WTC11 (cell line): Measurements from ENCODE around the gene BCL11B. TPM values are rescaled to one million over a fixed set of nuclear protein-coding genes. Genes with fewer than 3 reads are reported as not detected.

ENCODE experiments used
- ATAC-seq: fragments of 200-7000 bp; cut with Tn5 transposase; 2 replicates; pipeline ENCODE4 v1.10.0; 2021; ENCODE audit warnings: mild to moderate bottlenecking, moderate library complexity
- CTCF ChIA-PET: fragments of 300-600 bp; sonication (Branson Sonifier 250); formaldehyde crosslinking; loops from one replicate; lab custom pipeline; 2021; ENCODE audit warnings: antibody characterized with exemption; lab: Charles Lee
- POLR2A ChIA-PET: fragments of 350-600 bp; sonication (Branson Sonifier 250); formaldehyde crosslinking; loops from one replicate; lab custom pipeline; 2021; ENCODE audit warnings: antibody characterized with exemption; lab: Charles Lee
- DNase-seq: peaks from one replicate; pipeline ENCODE4 v3.0.0; 2021; ENCODE audit warnings: low spot score
- H3K27ac Mint-ChIP-seq: 2 replicates; pipeline ENCODE4 v1.8.0; 2021; ENCODE audit warnings: mixed read lengths
- H3K27me3 Mint-ChIP-seq: 2 replicates; pipeline ENCODE4 v1.8.0; 2021; ENCODE audit warnings: low read depth, mild to moderate bottlenecking, moderate library complexity, mixed read lengths
- H3K36me3 Mint-ChIP-seq: 2 replicates; pipeline ENCODE4 v1.8.0; 2021; ENCODE audit warnings: mixed read lengths
- H3K4me1 Mint-ChIP-seq: 2 replicates; pipeline ENCODE4 v1.8.0; 2022; ENCODE audit warnings: mixed read lengths
- H3K4me3 Mint-ChIP-seq: 2 replicates; pipeline ENCODE4 v1.8.0; 2021; ENCODE audit warnings: mild to moderate bottlenecking, moderate library complexity, mixed read lengths
- H3K9me3 Mint-ChIP-seq: 2 replicates; pipeline ENCODE4 v1.8.0; 2021; ENCODE audit warnings: mixed read lengths
- CBFB ChIP-seq: sonication (generic); formaldehyde crosslinking; IDR thresholded peaks from 2 replicates; pipeline ENCODE4 v1.8.1; 2022; ENCODE audit warnings: mild to moderate bottlenecking, low read depth, missing genetic modification reagents
- CDX4 ChIP-seq: fragments of 250-450 bp; sonication (Bioruptor Pico); IDR thresholded peaks from 2 replicates; pipeline ENCODE4 v1.9.0; 2021; ENCODE audit warnings: moderate library complexity, mild to moderate bottlenecking, inconsistent platforms, borderline replicate concordance
- CREM ChIP-seq: sonication (generic); formaldehyde crosslinking; IDR thresholded peaks from 2 replicates; pipeline ENCODE4 v1.8.1; 2022; ENCODE audit warnings: mild to moderate bottlenecking, missing genetic modification reagents, moderate library complexity
- ELF4 ChIP-seq: sonication (generic); formaldehyde crosslinking; IDR thresholded peaks from 2 replicates; pipeline ENCODE4 v1.8.1; 2022; ENCODE audit warnings: low read depth, mild to moderate bottlenecking, moderate library complexity, missing genetic modification reagents
- FOXK1 ChIP-seq: sonication (generic); formaldehyde crosslinking; IDR thresholded peaks from 2 replicates; pipeline ENCODE4 v1.8.0; 2022; ENCODE audit warnings: mild to moderate bottlenecking, moderate library complexity, missing genetic modification reagents
- FOXP4 ChIP-seq: sonication (generic); formaldehyde crosslinking; IDR thresholded peaks from 2 replicates; pipeline ENCODE4 v1.8.0; 2022; ENCODE audit warnings: mild to moderate bottlenecking, missing genetic modification reagents
- GABPB1 ChIP-seq: sonication (generic); formaldehyde crosslinking; IDR thresholded peaks from 2 replicates; pipeline ENCODE4 v1.8.1; 2023; ENCODE audit warnings: mild to moderate bottlenecking, missing genetic modification reagents
- GRHL2 ChIP-seq: fragments of 250-450 bp; sonication (Bioruptor Pico); IDR thresholded peaks from 2 replicates; pipeline ENCODE4 v1.8.0; 2022; ENCODE audit warnings: mild to moderate bottlenecking, moderate library complexity; ENCODE audit not compliant: insufficient replicate concordance, severe bottlenecking
- GTF2I ChIP-seq: fragments of 250-450 bp; sonication (Bioruptor Pico); conservative IDR thresholded peaks from 2 replicates; pipeline ENCODE4 v1.4.0; 2021; ENCODE audit warnings: mild to moderate bottlenecking
- JAZF1 ChIP-seq: fragments of 250-450 bp; sonication (Bioruptor Pico); IDR thresholded peaks from 2 replicates; pipeline ENCODE4 v1.9.0; 2021; ENCODE audit warnings: moderate library complexity, mild to moderate bottlenecking, inconsistent platforms
- JUN ChIP-seq: sonication (generic); formaldehyde crosslinking; IDR thresholded peaks from 2 replicates; pipeline ENCODE4 v1.8.0; 2023; ENCODE audit warnings: mild to moderate bottlenecking, missing genetic modification reagents
- KAT7 ChIP-seq: sonication (generic); formaldehyde crosslinking; IDR thresholded peaks from 2 replicates; pipeline ENCODE4 v1.8.1; 2023; ENCODE audit warnings: missing genetic modification reagents, mild to moderate bottlenecking, borderline replicate concordance
- NR2C2 ChIP-seq: sonication (generic); formaldehyde crosslinking; IDR thresholded peaks from 2 replicates; pipeline ENCODE4 v1.8.0; 2022; ENCODE audit warnings: mild to moderate bottlenecking, missing genetic modification reagents
- SMAD3 ChIP-seq: sonication (generic); formaldehyde crosslinking; IDR thresholded peaks from 2 replicates; pipeline ENCODE4 v1.8.0; 2022; ENCODE audit warnings: missing genetic modification reagents, mild to moderate bottlenecking, borderline replicate concordance
- USF2 ChIP-seq: sonication (generic); formaldehyde crosslinking; IDR thresholded peaks from 2 replicates; pipeline ENCODE4 v1.8.1; 2023; ENCODE audit warnings: mild to moderate bottlenecking, missing genetic modification reagents, moderate library complexity
- ZBTB43 ChIP-seq: sonication (generic); formaldehyde crosslinking; IDR thresholded peaks from 2 replicates; pipeline ENCODE4 v1.8.1; 2023; ENCODE audit warnings: mild to moderate bottlenecking, missing genetic modification reagents
- ZNF263 ChIP-seq: sonication (generic); formaldehyde crosslinking; IDR thresholded peaks from 2 replicates; pipeline ENCODE4 v1.8.1; 2022; ENCODE audit warnings: low read depth, mild to moderate bottlenecking, moderate library complexity, missing genetic modification reagents
- ZNF532 ChIP-seq: fragments of 250-450 bp; sonication (Bioruptor Pico); IDR thresholded peaks from 2 replicates; pipeline ENCODE4 v1.9.0; 2021; ENCODE audit warnings: mild to moderate bottlenecking, borderline replicate concordance
- total RNA-seq: library from RNA; stranded (reverse); gene quantifications from 3 replicates; pipeline ENCODE4 v1.2.3, GENCODE V29; 2021

BCL11B gene
- total RNA-seq, 1 experiment from 2014 or later: 9.1 TPM

GRCh38 chr14:99185436-99186068 is 86.4 kb downstream of the BCL11B start:
- Mint-ChIP-seq H3K27me3 (no peaks in the 10 kb centered on the region), H3K36me3 (no peaks in the 10 kb centered on the region), H3K9me3 (no peaks in the 10 kb centered on the region), H3K4me1 (peaks cover 35% of the 10 kb centered on the region), H3K27ac (peak overlapping the region; percentile 80; the same call in 1 of the 2 replicates), H3K4me3 (no peak overlapping the region)
- ATAC-seq (no peak), DNase-seq (no peak)
- ChIA-PET CTCF (interaction anchor here (1.1 kb wide), 1 partner anchor 134 kb away, joined by 4 read pairs; no protein-coding TSS in a partner anchor), POLR2A (interaction anchor here (0.6 kb wide), 1 partner anchor 99 kb away, joined by 4 read pairs; no protein-coding TSS in a partner anchor)
- no peak for TF ChIP-seq KAT7 (CRISPR knock-in tag)
- TF ChIP-seq ZNF263: no peak
- TF ChIP-seq ELF4 (CRISPR knock-in tag): no peak
- no peak for TF ChIP-seq GRHL2 (CRISPR knock-in tag)
- no peak for TF ChIP-seq NR2C2 (CRISPR knock-in tag)
- TF ChIP-seq ZNF532 (CRISPR knock-in tag): no peak
- TF ChIP-seq JUN (CRISPR knock-in tag): no peak
- TF ChIP-seq CDX4 (CRISPR knock-in tag): no peak
- TF ChIP-seq JAZF1 (CRISPR knock-in tag): no peak
- TF ChIP-seq FOXK1: no peak
- TF ChIP-seq SMAD3 (CRISPR knock-in tag): no peak
- TF ChIP-seq GTF2I (CRISPR knock-in tag): no peak

GRCh38 chr14:99183716-99184115 is 88.3 kb downstream of the BCL11B start:
- no peak overlapping the region for H3K27ac Mint-ChIP-seq
- H3K27me3 Mint-ChIP-seq: no peaks in the 10 kb centered on the region
- H3K9me3 Mint-ChIP-seq: no peaks in the 10 kb centered on the region
- no peak overlapping the region for H3K4me3 Mint-ChIP-seq
- CTCF ChIA-PET: interaction anchor here (0.9 kb wide), 1 partner anchor 9 kb away, joined by 4 read pairs; no protein-coding TSS in a partner anchor
- peaks cover 36% of the 10 kb centered on the region for H3K4me1 Mint-ChIP-seq
- TF ChIP-seq CREM (no peak), GABPB1 (CRISPR knock-in tag) (no peak), FOXP4 (no peak), CBFB (CRISPR knock-in tag) (no peak), ZBTB43 (CRISPR knock-in tag) (no peak), USF2 (CRISPR knock-in tag) (no peak)
- TF ChIP-seq, all 79 proteins: peak for 0
- POLR2A ChIA-PET: no interaction called here
- H3K36me3 Mint-ChIP-seq: no peaks in the 10 kb centered on the region
- no peak for ATAC-seq
- no peak for DNase-seq
